CD4-positive, alpha-beta T cell (primary cell): Measurements from ENCODE around the gene TOMM7. TPM values are rescaled to one million over a fixed set of nuclear protein-coding genes. Genes with fewer than 3 reads are reported as not detected.
A peak's percentile ranks its signal among the peaks of the same experiment; 100 is the strongest.
"Not testable (repeated sequence)": the region's sequence is repeated elsewhere in the genome, so short reads cannot be mapped to it uniquely, and the experiment has no call there.

ENCODE experiments used
- ATAC-seq: fragments of 200-7000 bp; cut with Tn5 transposase; one replicate; pipeline ENCODE4 v1.10.0; 2022; ENCODE audit warnings: mild to moderate bottlenecking; ENCODE audit not compliant: poor library complexity
- CTCF ChIA-PET: fragments of 350-600 bp; sonication (Branson Sonifier 250); formaldehyde crosslinking; loops from one replicate; lab custom pipeline; 2021; ENCODE audit warnings: antibody characterized with exemption, inconsistent platforms; lab: Charles Lee
- POLR2A ChIA-PET: fragments of 350-600 bp; sonication (Branson Sonifier 250); formaldehyde crosslinking; loops from one replicate; lab custom pipeline; 2021; ENCODE audit warnings: antibody characterized with exemption, inconsistent platforms; lab: Charles Lee
- DNase-seq, 14 experiments: peaks; one replicate each; pipeline ENCODE4 v3.0.0-alpha.2; 2013 to 2020; ENCODE audit warnings: mixed read lengths in 2 of 14
- H3K27ac ChIP-seq, 2 donors: one replicate each; pipeline versions ENCODE4 v1.5.1 to v1.7.0; 2013; ENCODE audit warnings: low read length in 2 of 2, low read depth in 1 of 2, mild to moderate bottlenecking in 1 of 2
- H3K27me3 ChIP-seq, 2 experiments: 1 replicate in 1 of 2; 2 replicates in 1 of 2; pipeline versions ENCODE4 v1.6.1 to v1.7.0; 2013; ENCODE audit warnings: low read length in 2 of 2, control low read depth in 1 of 2, mild to moderate bottlenecking in 1 of 2, moderate library complexity in 1 of 2; ENCODE audit not compliant: insufficient read depth in 2 of 2, control insufficient read depth in 1 of 2
- H3K36me3 ChIP-seq: one replicate; pipeline ENCODE4 v1.6.1; 2013; ENCODE audit warnings: low read length, control low read depth; ENCODE audit not compliant: insufficient read depth
- H3K4me1 ChIP-seq: one replicate; pipeline ENCODE4 v1.6.1; 2013; ENCODE audit warnings: low read length, control low read depth; ENCODE audit not compliant: insufficient read depth
- H3K4me3 ChIP-seq: one replicate; pipeline ENCODE4 v1.5.1; 2013; ENCODE audit warnings: mild to moderate bottlenecking, low read length, moderate library complexity
- H3K9me3 ChIP-seq, 2 experiments: 1 replicate in 1 of 2; 2 replicates in 1 of 2; pipeline versions ENCODE4 v1.6.1 to v1.7.0; 2013; ENCODE audit warnings: low read length in 2 of 2, mild to moderate bottlenecking in 2 of 2, control low read depth in 1 of 2, moderate library complexity in 1 of 2; ENCODE audit not compliant: control insufficient read depth in 1 of 2, insufficient read depth in 1 of 2
- H3K27ac Mint-ChIP-seq: one replicate; pipeline ENCODE4 v1.8.0; 2020; ENCODE audit warnings: mixed read lengths
- H3K27me3 Mint-ChIP-seq: one replicate; pipeline ENCODE4 v1.8.0; 2021; ENCODE audit warnings: mixed read lengths
- H3K36me3 Mint-ChIP-seq: one replicate; pipeline ENCODE4 v1.8.0; 2021; ENCODE audit warnings: low read depth, mixed read lengths
- H3K4me1 Mint-ChIP-seq: one replicate; pipeline ENCODE4 v1.8.0; 2021; ENCODE audit warnings: low read depth, mixed read lengths
- H3K4me3 Mint-ChIP-seq: one replicate; pipeline ENCODE4 v1.8.0; 2020; ENCODE audit warnings: mild to moderate bottlenecking, mixed read lengths
- H3K9me3 Mint-ChIP-seq: one replicate; pipeline ENCODE4 v1.8.0; 2020; ENCODE audit warnings: mixed read lengths
- CTCF ChIP-seq: fragments of 200-600 bp; IDR thresholded peaks from one replicate; pipeline ENCODE4 v1.8.0; 2022; ENCODE audit warnings: antibody characterized with exemption, mild to moderate bottlenecking
- intact Hi-C, 2 experiments: fragments of 100-400 bp; cut with DNase I in 1 of 2; cut with micrococcal nuclease in 1 of 2; formaldehyde crosslinking; loops; one replicate each; pipeline versions ENCODE4 v1.15.1 to v1.9.0; 2023 to 2025; cut with DNase I, micrococcal nuclease
- total RNA-seq, 174 experiments: library from RNA in 2 of 174; stranded (reverse) in 2 of 174; gene quantifications; one replicate each; pipeline ENCODE4 v1.2.3 and lab custom pipeline; 2021 to 2026

Gene TOMM7
- total RNA-seq, 2 experiments from 2014 or later, result 503 to 549 TPM

- intact Hi-C loops, result loop anchor here in 1 of 2 experiments (2.0 kb wide), 1 partner anchor 271 kb away; no protein-coding TSS in a partner anchor
- no peak for ATAC-seq
- CTCF ChIA-PET, result interaction anchor here (1.4 to 1.7 kb wide), 2 partner anchors 22 to 272 kb away, joined by 6 read pairs; no protein-coding TSS in a partner anchor
These were observed 39.2 kb downstream of the TOMM7 start for GRCh38 chr7:22783421-22783820.

GRCh38 chr7:22782616-22783232, 39.9 kb downstream of the TOMM7 start:
- Histone ChIP-seq H3K4me1 (no peaks in the 10 kb centered on the region), H3K4me3 (no peak overlapping the region), H3K36me3 (no peaks in the 10 kb centered on the region), H3K27me3 (no peaks in the 10 kb centered on the region), H3K9me3 (no peaks in the 10 kb centered on the region), H3K27ac (no peak overlapping the region)
- ChIA-PET POLR2A (no interaction called here), CTCF (interaction anchor here (0.6 to 1.7 kb wide), 11 partner anchors 8 to 273 kb away, joined by 3 to 6 read pairs (median 4); no protein-coding TSS in a partner anchor)
- Mint-ChIP-seq H3K36me3 (no peaks in the 10 kb centered on the region), H3K9me3 (no peaks in the 10 kb centered on the region), H3K27me3 (no peaks in the 10 kb centered on the region), H3K4me1 (no peaks in the 10 kb centered on the region), H3K27ac (no peak overlapping the region), H3K4me3 (no peak overlapping the region)
- intact Hi-C loops, result loop anchor here (1.0 to 2.0 kb wide), 3 partner anchors 222 to 273 kb away; no protein-coding TSS in a partner anchor
- DNase-seq (peak; percentile 48 to 80 (median 64)), ATAC-seq (peak; percentile 71)
- TF ChIP-seq CTCF, result peak; percentile 69

More at GRCh38 chr7:22783421-22783820, 39.2 kb downstream of the TOMM7 start:
- H3K36me3 ChIP-seq, result no peaks in the 10 kb centered on the region
- no peak overlapping the region for H3K27ac Mint-ChIP-seq
- H3K4me3 ChIP-seq, result no peak overlapping the region
- H3K4me1 ChIP-seq, result no peaks in the 10 kb centered on the region
- H3K9me3 ChIP-seq, result no peaks in the 10 kb centered on the region
- H3K27me3 ChIP-seq, result peaks cover 0 to 3% of the 10 kb centered on the region in 2 experiments
- TF ChIP-seq CTCF, result no peak
- no peak overlapping the region for H3K27ac ChIP-seq
- no peak overlapping the region for H3K4me3 Mint-ChIP-seq
- POLR2A ChIA-PET, result no interaction called here
- H3K9me3 Mint-ChIP-seq, result no peaks in the 10 kb centered on the region
- H3K36me3 Mint-ChIP-seq, result no peaks in the 10 kb centered on the region
- no peak for DNase-seq
- no peaks in the 10 kb centered on the region for H3K27me3 Mint-ChIP-seq
- no peaks in the 10 kb centered on the region for H3K4me1 Mint-ChIP-seq

GRCh38 chr7:22781230-22781711, 41.4 kb downstream of the TOMM7 start:
- no peak overlapping the region for H3K4me3 Mint-ChIP-seq
- no peak overlapping the region for H3K27ac ChIP-seq
- no peaks in the 10 kb centered on the region for H3K36me3 ChIP-seq
- no peak overlapping the region for H3K4me3 ChIP-seq
- no peak for TF ChIP-seq CTCF
- no peak for DNase-seq
- H3K4me1 Mint-ChIP-seq, result no peaks in the 10 kb centered on the region
- intact Hi-C loops, result no loop called here
- H3K9me3 ChIP-seq, result no peaks in the 10 kb centered on the region
- no peak for ATAC-seq
- no peaks in the 10 kb centered on the region for H3K9me3 Mint-ChIP-seq
- no peak overlapping the region for H3K27ac Mint-ChIP-seq
- CTCF ChIA-PET, result interaction anchor here (1.4 kb wide), 1 partner anchor 9 kb away, joined by 4 read pairs; no protein-coding TSS in a partner anchor
- no peaks in the 10 kb centered on the region for H3K4me1 ChIP-seq
- H3K27me3 Mint-ChIP-seq, result peaks cover 5% of the 10 kb centered on the region
- H3K27me3 ChIP-seq, result no peaks in the 10 kb centered on the region
- POLR2A ChIA-PET, result no interaction called here
- H3K36me3 Mint-ChIP-seq, result no peaks in the 10 kb centered on the region

- H3K27me3 ChIP-seq, H3K4me1 Mint-ChIP-seq, H3K9me3 ChIP-seq, H3K36me3 Mint-ChIP-seq, H3K27ac ChIP-seq, H3K27me3 Mint-ChIP-seq, DNase-seq, H3K9me3 Mint-ChIP-seq, ATAC-seq, H3K4me3 Mint-ChIP-seq, H3K36me3 ChIP-seq, intact Hi-C loops, H3K4me3 ChIP-seq, POLR2A ChIA-PET, H3K27ac Mint-ChIP-seq, H3K4me1 ChIP-seq: not testable (repeated sequence)
- CTCF ChIA-PET, result interaction anchor here (1.5 kb wide), 1 partner anchor 276 kb away, joined by 3 read pairs; no protein-coding TSS in a partner anchor
These were observed 42.8 kb downstream of the TOMM7 start for GRCh38 chr7:22779730-22780323.
